Ectodermal cell (in vitro differentiated cells): ENCODE measurements around the gene MCOLN1.

ENCODE experiments used
- H3K27ac ChIP-seq: 2 replicates; pipeline ENCODE4 v1.7.0; 2013; ENCODE audit warnings: mild to moderate bottlenecking, low read depth, low read length; ENCODE audit not compliant: insufficient read depth, poor library complexity, severe bottlenecking
- H3K27me3 ChIP-seq: 2 replicates; pipeline ENCODE4 v1.7.0; 2013; ENCODE audit warnings: mild to moderate bottlenecking, low read length; ENCODE audit not compliant: insufficient read depth, control insufficient read depth, poor library complexity, severe bottlenecking
- H3K36me3 ChIP-seq: one replicate; pipeline ENCODE4 v1.7.0; 2013; ENCODE audit warnings: low read length; ENCODE audit not compliant: control insufficient read depth, insufficient read depth
- H3K4me1 ChIP-seq: one replicate; pipeline ENCODE4 v1.7.0; 2013; ENCODE audit warnings: low read length; ENCODE audit not compliant: control insufficient read depth, insufficient read depth
- H3K4me3 ChIP-seq: 2 replicates; pipeline ENCODE4 v1.7.0; 2013; ENCODE audit warnings: low read depth, low read length, control low read depth; ENCODE audit not compliant: insufficient read depth
- H3K9me3 ChIP-seq: 2 replicates; pipeline ENCODE4 v1.7.0; 2013; ENCODE audit warnings: mild to moderate bottlenecking, low read length, moderate library complexity; ENCODE audit not compliant: control insufficient read depth
- WGBS, 2 experiments: methylation state at CpG; one replicate each; pipeline ENCODE4 v1.1.7; 2013; ENCODE audit warnings: missing lambda C conversion rate in 2 of 2; 5-methylcytosine and 5-hydroxymethylcytosine counted together

The MCOLN1 gene

GRCh38 chr19:7554565-7554964 is 32.1 kb downstream of the MCOLN1 start:
- peaks cover 15% of the 10 kb centered on the region for H3K36me3 ChIP-seq

GRCh38 chr19:7554990-7555864 is 32.8 kb downstream of the MCOLN1 start:
- no peaks in the 10 kb centered on the region for H3K27me3 ChIP-seq
- WGBS, 2 experiments: 94 to 95% methylated on average over 62 of the region's 62 CpGs
- peaks cover 15% of the 10 kb centered on the region for H3K36me3 ChIP-seq
- H3K4me1 ChIP-seq: no peaks in the 10 kb centered on the region
- H3K27ac ChIP-seq: no peak overlapping the region
- no peaks in the 10 kb centered on the region for H3K9me3 ChIP-seq
- H3K4me3 ChIP-seq: no peak overlapping the region

More at GRCh38 chr19:7554565-7554964, 32.1 kb downstream of the MCOLN1 start:
- no peaks in the 10 kb centered on the region for H3K27me3 ChIP-seq
- no peaks in the 10 kb centered on the region for H3K4me1 ChIP-seq
- 95 to 96% methylated on average over 28 of the region's 28 CpGs for WGBS, 2 experiments
- H3K27ac ChIP-seq: no peak overlapping the region
- no peaks in the 10 kb centered on the region for H3K9me3 ChIP-seq
- no peak overlapping the region for H3K4me3 ChIP-seq

GRCh38 chr19:7556696-7557315 is 34.4 kb downstream of the MCOLN1 start:
- no peaks in the 10 kb centered on the region for H3K9me3 ChIP-seq
- H3K36me3 ChIP-seq: peaks cover 15% of the 10 kb centered on the region
- H3K27me3 ChIP-seq: no peaks in the 10 kb centered on the region
- no peak overlapping the region for H3K4me3 ChIP-seq
- WGBS, 2 experiments: 96 to 97% methylated on average over 54 of the region's 54 CpGs
- H3K27ac ChIP-seq: no peak overlapping the region
- no peaks in the 10 kb centered on the region for H3K4me1 ChIP-seq

- Histone ChIP-seq H3K27me3 (no peaks in the 10 kb centered on the region), H3K9me3 (no peaks in the 10 kb centered on the region), H3K27ac (no peak overlapping the region), H3K4me3 (no peak overlapping the region), H3K4me1 (no peaks in the 10 kb centered on the region), H3K36me3 (peaks cover 15% of the 10 kb centered on the region)
- WGBS, 2 experiments: 96% methylated on average over 18 of the region's 18 CpGs
Measured at GRCh38 chr19:7558667-7559066, 36.2 kb downstream of the MCOLN1 start.

GRCh38 chr19:7559102-7559501 is 36.7 kb downstream of the MCOLN1 start:
- H3K4me1 ChIP-seq: no peaks in the 10 kb centered on the region
- H3K36me3 ChIP-seq: peaks cover 15% of the 10 kb centered on the region
- 59 to 61% methylated on average over 4 of the region's 4 CpGs for WGBS, 2 experiments
- no peak overlapping the region for H3K27ac ChIP-seq
- no peaks in the 10 kb centered on the region for H3K9me3 ChIP-seq
- no peaks in the 10 kb centered on the region for H3K27me3 ChIP-seq
- no peak overlapping the region for H3K4me3 ChIP-seq

GRCh38 chr19:7560255-7560654 is 37.8 kb downstream of the MCOLN1 start:
- no peaks in the 10 kb centered on the region for H3K4me1 ChIP-seq
- peaks cover 13% of the 10 kb centered on the region for H3K36me3 ChIP-seq
- 85 to 86% methylated on average over 2 of the region's 2 CpGs for WGBS, 2 experiments
- no peak overlapping the region for H3K27ac ChIP-seq
- H3K27me3 ChIP-seq: no peaks in the 10 kb centered on the region
- H3K4me3 ChIP-seq: no peak overlapping the region
- H3K9me3 ChIP-seq: no peaks in the 10 kb centered on the region

GRCh38 chr19:7561325-7561724 is 38.9 kb downstream of the MCOLN1 start:
- Histone ChIP-seq H3K9me3 (no peaks in the 10 kb centered on the region), H3K4me3 (no peak overlapping the region), H3K4me1 (no peaks in the 10 kb centered on the region), H3K27ac (no peak overlapping the region), H3K36me3 (peaks cover 7% of the 10 kb centered on the region), H3K27me3 (no peaks in the 10 kb centered on the region)
- 89 to 93% methylated on average over 17 of the region's 17 CpGs for WGBS, 2 experiments

GRCh38 chr19:7562646-7563393 is 40.4 kb downstream of the MCOLN1 start:
- no peaks in the 10 kb centered on the region for H3K36me3 ChIP-seq
- no peaks in the 10 kb centered on the region for H3K4me1 ChIP-seq
- 69 to 70% methylated on average over 13 to 16 of the region's 16 CpGs for WGBS, 2 experiments
- H3K4me3 ChIP-seq: no peak overlapping the region
- H3K9me3 ChIP-seq: no peaks in the 10 kb centered on the region
- H3K27ac ChIP-seq: no peak overlapping the region
- H3K27me3 ChIP-seq: no peaks in the 10 kb centered on the region

- 88 to 95% methylated on average over 4 of the region's 4 CpGs for WGBS, 2 experiments
- H3K36me3 ChIP-seq: no peaks in the 10 kb centered on the region
- no peak overlapping the region for H3K27ac ChIP-seq
- no peaks in the 10 kb centered on the region for H3K27me3 ChIP-seq
- H3K4me3 ChIP-seq: no peak overlapping the region
- H3K4me1 ChIP-seq: no peaks in the 10 kb centered on the region
- no peaks in the 10 kb centered on the region for H3K9me3 ChIP-seq
Measured at GRCh38 chr19:7564866-7565265, 42.4 kb downstream of the MCOLN1 start.

GRCh38 chr19:7565332-7565731 is 42.9 kb downstream of the MCOLN1 start:
- H3K4me3 ChIP-seq: no peak overlapping the region
- no peaks in the 10 kb centered on the region for H3K36me3 ChIP-seq
- 88 to 95% methylated on average over 5 of the region's 5 CpGs for WGBS, 2 experiments
- no peaks in the 10 kb centered on the region for H3K9me3 ChIP-seq
- no peaks in the 10 kb centered on the region for H3K4me1 ChIP-seq
- H3K27ac ChIP-seq: no peak overlapping the region
- H3K27me3 ChIP-seq: no peaks in the 10 kb centered on the region
